Urothelium cell line (cell line): ENCODE measurements around the gene SLC8A3.

ENCODE experiments used
- DNase-seq: peaks from one replicate; pipeline ENCODE4 v3.0.0; 2011; ENCODE audit warnings: low spot score, mixed read lengths
- FAIRE-seq: peaks from 2 replicates; lab custom pipeline; 2011; peaks lifted over from hg19 to GRCh38; lab: Jason Lieb, UNC

Gene SLC8A3

GRCh38 chr14:70029296-70030132, 159.2 kb downstream of the SLC8A3 start:
- FAIRE-seq (peak; percentile 93), DNase-seq (no peak)

- FAIRE-seq (peak; percentile 99), DNase-seq (peak; percentile 93)
Observed at GRCh38 chr14:70027785-70028428, 160.8 kb downstream of the SLC8A3 start.

GRCh38 chr14:70023871-70024270, 164.9 kb downstream of the SLC8A3 start:
- FAIRE-seq, result no peak
- DNase-seq, result no peak

GRCh38 chr14:70022771-70023445, 165.8 kb downstream of the SLC8A3 start:
- DNase-seq, result no peak
- peak; percentile 93 for FAIRE-seq

GRCh38 chr14:70021548-70022220, 167.1 kb downstream of the SLC8A3 start:
- peak; percentile 66 for FAIRE-seq
- no peak for DNase-seq

GRCh38 chr14:70020352-70021170, 168.2 kb downstream of the SLC8A3 start:
- FAIRE-seq (peak; percentile 87), DNase-seq (no peak)

- FAIRE-seq (no peak), DNase-seq (no peak)
Observed at GRCh38 chr14:70019695-70020094, 169.1 kb downstream of the SLC8A3 start.

GRCh38 chr14:70018713-70019211, 170.0 kb downstream of the SLC8A3 start:
- FAIRE-seq, result no peak
- DNase-seq, result no peak

GRCh38 chr14:70018230-70018629, 170.5 kb downstream of the SLC8A3 start:
- FAIRE-seq (peak; percentile 74), DNase-seq (no peak)

GRCh38 chr14:70014406-70015095, 174.2 kb downstream of the SLC8A3 start:
- no peak for DNase-seq
- peak; percentile 91 for FAIRE-seq

- DNase-seq, result peak; percentile 54
- FAIRE-seq, result peak; percentile 93
Observed at GRCh38 chr14:70013271-70013873, 175.4 kb downstream of the SLC8A3 start.

GRCh38 chr14:70011708-70012107, 177.0 kb downstream of the SLC8A3 start:
- DNase-seq (no peak), FAIRE-seq (peak; percentile 65)

GRCh38 chr14:70011098-70011497, 177.7 kb downstream of the SLC8A3 start:
- DNase-seq (no peak), FAIRE-seq (no peak)

- no peak for DNase-seq
- peak; percentile 53 for FAIRE-seq
Observed at GRCh38 chr14:70009961-70010360, 178.8 kb downstream of the SLC8A3 start.

GRCh38 chr14:70008284-70009262, 180.2 kb downstream of the SLC8A3 start:
- DNase-seq (no peak), FAIRE-seq (no peak)

GRCh38 chr14:70006699-70007098, 182.1 kb downstream of the SLC8A3 start:
- no peak for DNase-seq
- peak; percentile 79 for FAIRE-seq

GRCh38 chr14:70005281-70005805, 183.4 kb downstream of the SLC8A3 start:
- peak; percentile 37 for FAIRE-seq
- DNase-seq, result no peak

GRCh38 chr14:70004791-70005190, 184.0 kb downstream of the SLC8A3 start:
- FAIRE-seq (no peak), DNase-seq (no peak)
